Uterus (tissue), 2 donors: ENCODE measurements around the gene SLC17A8.

Source experiments
- POLR2A ChIP-seq, 2 donors: fragments of 450-650 bp; IDR thresholded peaks; one replicate each; pipeline ENCODE4 v1.6.1; 2016; ENCODE audit warnings: antibody characterized with exemption in 2 of 2, mild to moderate bottlenecking in 1 of 2, moderate library complexity in 1 of 2
- TF ChIP-seq, protein P1 (sequence below), 4 experiments: fragments of 200-600 bp in 2 of 4; fragments of 450-650 bp in 2 of 4; sonication (generic) in 2 of 4; IDR thresholded peaks; one replicate each; pipeline ENCODE4 v1.5.1; 2016 to 2019; ENCODE audit warnings: antibody characterized with exemption in 4 of 4, mild to moderate bottlenecking in 2 of 4, moderate library complexity in 1 of 4

DNA sequence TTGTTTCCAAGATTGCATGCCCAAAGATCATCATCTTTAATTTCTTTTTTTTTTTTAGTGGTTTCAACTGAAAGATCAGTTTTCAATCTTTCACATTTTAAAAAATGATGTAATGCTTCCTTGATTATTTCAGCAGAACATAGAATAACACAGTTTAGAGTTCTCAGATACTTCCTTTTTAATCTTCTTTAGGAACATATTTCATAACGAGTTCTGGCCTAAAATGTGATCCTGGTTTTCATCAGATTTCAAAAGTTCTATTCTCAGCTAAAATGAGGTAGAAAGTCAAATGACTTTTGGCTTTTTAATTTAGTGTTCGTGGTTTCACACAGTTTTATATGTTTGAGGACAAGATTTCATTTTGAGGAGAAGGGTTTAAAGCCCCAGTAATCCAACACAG, 76.8 kb downstream of the SLC17A8 start:
- TF ChIP-seq POLR2A (IDR thresholded peaks at IDR 0.05): no peak
- TF ChIP-seq, protein P1, sequence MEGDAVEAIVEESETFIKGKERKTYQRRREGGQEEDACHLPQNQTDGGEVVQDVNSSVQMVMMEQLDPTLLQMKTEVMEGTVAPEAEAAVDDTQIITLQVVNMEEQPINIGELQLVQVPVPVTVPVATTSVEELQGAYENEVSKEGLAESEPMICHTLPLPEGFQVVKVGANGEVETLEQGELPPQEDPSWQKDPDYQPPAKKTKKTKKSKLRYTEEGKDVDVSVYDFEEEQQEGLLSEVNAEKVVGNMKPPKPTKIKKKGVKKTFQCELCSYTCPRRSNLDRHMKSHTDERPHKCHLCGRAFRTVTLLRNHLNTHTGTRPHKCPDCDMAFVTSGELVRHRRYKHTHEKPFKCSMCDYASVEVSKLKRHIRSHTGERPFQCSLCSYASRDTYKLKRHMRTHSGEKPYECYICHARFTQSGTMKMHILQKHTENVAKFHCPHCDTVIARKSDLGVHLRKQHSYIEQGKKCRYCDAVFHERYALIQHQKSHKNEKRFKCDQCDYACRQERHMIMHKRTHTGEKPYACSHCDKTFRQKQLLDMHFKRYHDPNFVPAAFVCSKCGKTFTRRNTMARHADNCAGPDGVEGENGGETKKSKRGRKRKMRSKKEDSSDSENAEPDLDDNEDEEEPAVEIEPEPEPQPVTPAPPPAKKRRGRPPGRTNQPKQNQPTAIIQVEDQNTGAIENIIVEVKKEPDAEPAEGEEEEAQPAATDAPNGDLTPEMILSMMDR (IDR thresholded peaks at IDR 0.05): no peak
